UCSD-AML1 (cell line): ENCODE results near the gene PRRT4.

Experiments used
- DNase-seq: peaks from one replicate; lab custom pipeline; 2025; ENCODE audit not compliant: unreplicated experiment; lab: John Stamatoyannopoulos, UW

The PRRT4 gene

GRCh38 chr7:128395748-128396147 is 34.3 kb upstream of the PRRT4 start:
- no peak for DNase-seq

GRCh38 chr7:128394904-128395496 is 33.5 kb upstream of the PRRT4 start:
- no peak for DNase-seq

GRCh38 chr7:128393526-128394330 is 32.2 kb upstream of the PRRT4 start:
- no peak for DNase-seq

GRCh38 chr7:128392446-128393327 is 31.2 kb upstream of the PRRT4 start:
- DNase-seq, result no peak

- DNase-seq, result no peak
These were observed 30.3 kb upstream of the PRRT4 start for GRCh38 chr7:128391805-128392204.

GRCh38 chr7:128390871-128391565 is 29.5 kb upstream of the PRRT4 start:
- no peak for DNase-seq

GRCh38 chr7:128389618-128390329 is 28.3 kb upstream of the PRRT4 start:
- DNase-seq, result no peak

GRCh38 chr7:128389085-128389617 is 27.7 kb upstream of the PRRT4 start:
- DNase-seq, result no peak

- no peak for DNase-seq
These were observed 26.6 kb upstream of the PRRT4 start for GRCh38 chr7:128388145-128388485.

- peak; percentile 41 for DNase-seq
These were observed 26.0 kb upstream of the PRRT4 start for GRCh38 chr7:128387216-128388144.

GRCh38 chr7:128385988-128386925 is 24.8 kb upstream of the PRRT4 start:
- no peak for DNase-seq

GRCh38 chr7:128384726-128385125 is 23.2 kb upstream of the PRRT4 start:
- DNase-seq, result no peak

- no peak for DNase-seq
These were observed 22.3 kb upstream of the PRRT4 start for GRCh38 chr7:128383776-128384175.

GRCh38 chr7:128381161-128381821 is 19.8 kb upstream of the PRRT4 start:
- peak; percentile 18 for DNase-seq

GRCh38 chr7:128380483-128381106 is 19.1 kb upstream of the PRRT4 start:
- no peak for DNase-seq

GRCh38 chr7:128379900-128380479 is 18.5 kb upstream of the PRRT4 start:
- DNase-seq, result no peak

- no peak for DNase-seq
These were observed 17.1 kb upstream of the PRRT4 start for GRCh38 chr7:128378637-128379036.
